HG02763 (cell line): Measurements from ENCODE around the gene GAB2.
A peak's percentile ranks its signal among the peaks of the same experiment; 100 is the strongest.
"Not testable (repeated sequence)": the region's sequence is repeated elsewhere in the genome, so short reads cannot be mapped to it uniquely, and the experiment has no call there.

Experiments
- ATAC-seq: cut with Tn5 transposase; IDR thresholded peaks from one replicate; pipeline ENCODE4 v1.9.1; 2021; ENCODE audit warnings: mild to moderate bottlenecking, moderate library complexity; ENCODE audit not compliant: unreplicated experiment

The GAB2 gene

GRCh38 chr11:78195917-78196560, 221.6 kb downstream of the GAB2 start:
- ATAC-seq = no peak

DNA sequence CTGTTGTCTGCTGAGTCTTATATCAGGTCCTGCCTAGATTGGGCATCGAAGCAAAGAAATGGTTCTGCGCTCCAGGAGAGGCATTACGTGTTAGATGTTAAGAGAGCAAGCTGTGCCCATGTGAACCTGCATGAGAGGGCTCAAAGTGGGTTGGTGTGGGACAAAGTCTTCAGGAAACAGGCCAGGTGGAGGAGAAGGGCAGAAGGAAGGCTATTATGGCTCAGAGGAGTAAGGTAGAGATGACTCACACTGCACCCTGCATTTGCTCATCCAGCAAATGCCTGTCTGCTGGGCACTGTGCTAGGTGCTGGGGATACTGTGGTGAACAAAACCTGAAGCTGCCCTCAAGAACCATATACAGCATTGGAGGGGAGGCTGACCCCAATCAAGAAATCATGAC, 223.1 kb downstream of the GAB2 start:
- no peak for ATAC-seq

- no peak for ATAC-seq
Observed at GRCh38 chr11:78193806-78194205, 223.8 kb downstream of the GAB2 start.

GRCh38 chr11:78192911-78193351, 224.7 kb downstream of the GAB2 start:
- ATAC-seq = no peak

DNA sequence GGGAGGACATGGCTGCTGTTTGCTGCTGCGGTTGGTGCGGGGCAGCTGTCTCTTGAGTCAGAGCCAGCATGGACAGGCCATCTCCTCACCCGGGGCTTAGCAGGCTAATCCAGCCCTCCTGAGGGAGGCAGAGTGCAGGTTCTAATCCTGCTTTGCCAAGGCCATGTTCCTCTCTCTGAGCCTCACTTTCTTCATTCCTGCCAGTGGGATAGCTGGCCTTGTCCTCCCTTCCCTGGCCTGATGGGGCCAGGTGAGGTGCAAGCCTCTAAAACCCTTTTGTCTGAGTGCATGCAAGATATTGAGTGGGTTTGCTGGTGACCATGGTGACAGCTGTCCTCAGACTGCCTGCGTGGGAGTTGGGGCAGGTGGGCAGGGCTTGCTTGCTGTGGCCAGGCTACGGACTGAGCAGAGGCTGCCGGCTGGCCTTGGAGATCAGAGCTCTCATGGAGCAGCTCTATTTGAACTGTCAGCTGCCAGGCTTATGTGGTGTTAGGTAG, 225.3 kb downstream of the GAB2 start:
- ATAC-seq = no peak

DNA sequence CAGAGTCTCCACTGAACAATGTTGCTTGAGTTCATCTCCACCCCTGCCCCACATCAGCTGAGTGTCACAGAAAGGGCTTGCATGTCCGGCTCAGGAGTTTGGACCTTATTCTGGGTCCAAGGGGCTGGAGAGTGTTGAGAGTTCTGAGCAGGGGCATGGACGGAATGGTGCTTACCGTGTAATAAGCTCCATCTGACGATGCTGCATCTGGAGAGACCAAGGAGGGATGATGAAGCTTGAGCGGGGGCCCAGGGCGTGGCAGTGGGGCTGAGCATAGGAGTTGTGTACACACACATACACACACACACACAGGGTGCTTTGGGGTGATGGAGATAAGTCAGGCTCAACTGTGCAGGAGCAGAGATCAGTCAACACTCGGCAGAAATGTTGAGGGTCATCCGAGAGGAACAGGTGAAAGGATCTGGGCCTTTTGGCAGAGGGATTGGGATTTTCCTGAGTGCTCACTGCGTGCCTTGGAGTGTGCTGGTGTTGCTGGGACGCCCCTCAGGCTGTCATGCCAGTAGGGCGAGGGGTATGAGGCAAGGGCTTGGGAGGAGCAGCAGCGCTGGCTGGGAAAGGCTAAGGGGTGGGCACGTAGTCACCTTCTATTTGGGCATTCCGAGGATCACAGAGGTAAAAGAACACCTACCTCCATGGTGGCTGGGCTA, 226.6 kb downstream of the GAB2 start:
- no peak for ATAC-seq

DNA sequence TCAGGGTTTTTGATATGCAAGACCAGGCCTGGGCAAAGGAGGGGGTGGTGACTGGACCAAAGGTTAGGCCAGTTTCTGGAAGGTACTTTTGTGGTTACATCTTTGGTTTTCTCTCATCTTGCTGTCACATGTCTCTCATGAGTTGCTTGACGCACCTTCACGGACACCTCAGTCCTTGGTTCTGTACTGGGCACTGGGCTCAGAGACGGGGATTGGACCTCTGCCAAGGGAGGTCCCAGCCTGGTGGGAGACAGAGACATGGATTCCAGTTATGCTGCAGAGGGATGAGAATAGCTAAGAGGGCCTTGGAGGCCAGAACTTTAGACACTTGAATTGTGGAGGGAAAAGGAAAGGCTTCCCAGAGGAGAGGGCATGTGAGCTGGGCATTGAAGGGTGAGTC, 227.2 kb downstream of the GAB2 start:
- ATAC-seq = no peak

DNA sequence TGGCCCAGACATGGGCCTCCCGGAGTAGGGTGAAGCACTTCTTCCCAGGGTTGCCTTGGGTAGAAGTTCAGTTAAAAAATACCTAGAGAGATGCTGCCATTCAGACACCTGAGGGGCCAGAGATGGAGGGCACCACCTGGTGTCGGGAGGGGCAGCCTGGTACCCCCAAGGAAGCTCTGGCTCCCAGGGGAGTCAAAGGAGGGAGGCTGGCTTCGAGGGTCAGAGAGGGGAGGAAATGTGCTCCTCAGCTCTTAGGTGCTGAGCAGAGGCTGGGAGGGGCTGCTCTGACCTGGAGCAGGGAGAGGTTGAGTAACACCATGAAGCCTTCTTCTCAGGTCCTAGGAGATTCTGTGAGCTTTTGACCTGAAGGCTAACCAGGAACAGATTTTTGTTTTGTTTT, 227.8 kb downstream of the GAB2 start:
- ATAC-seq = no peak

- ATAC-seq = no peak
Observed at GRCh38 chr11:78189174-78189724, 228.4 kb downstream of the GAB2 start.

DNA sequence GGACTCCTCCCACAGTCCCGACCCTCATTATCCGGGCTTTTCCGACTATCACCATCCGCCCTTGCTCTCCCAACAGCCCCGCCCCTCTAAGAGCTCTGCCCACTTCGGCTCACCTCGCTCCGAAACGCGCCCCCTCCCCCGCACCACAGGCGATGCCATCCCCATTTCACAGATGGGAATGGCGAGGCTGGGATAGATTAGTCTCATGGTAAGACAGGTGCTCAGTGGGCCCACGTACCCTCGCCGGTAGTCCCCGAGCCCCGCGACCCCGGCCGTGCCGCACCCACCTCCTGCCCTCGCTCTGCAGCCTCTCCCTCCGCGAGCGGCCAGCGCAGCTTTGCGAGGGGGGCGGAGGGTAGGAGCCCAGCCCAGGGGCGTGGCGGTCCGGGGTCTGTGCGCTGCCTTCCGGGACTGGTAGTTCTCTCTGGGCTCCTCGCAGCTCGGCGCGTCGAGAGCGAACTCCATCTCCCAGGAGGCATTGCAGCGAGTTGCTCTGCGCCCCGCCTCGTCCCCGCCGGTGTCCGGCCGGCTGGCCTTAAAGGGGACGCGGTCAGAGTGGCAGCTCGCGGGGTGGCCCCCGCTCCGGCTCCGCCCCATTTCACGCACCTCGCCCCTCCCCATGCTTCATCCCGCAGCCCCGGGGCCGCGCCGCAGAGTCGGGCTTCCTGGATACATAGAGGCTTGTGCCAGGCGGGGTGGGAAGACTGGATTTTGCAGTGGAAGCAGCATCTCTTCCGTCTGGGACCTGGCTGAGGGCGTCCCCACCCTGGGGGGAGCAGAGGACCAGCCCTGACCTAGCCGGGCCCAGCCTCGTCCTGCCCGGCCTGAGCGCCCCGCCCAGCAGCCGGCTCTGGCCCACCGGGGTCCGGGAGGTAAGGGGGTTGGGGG, 229.1 kb downstream of the GAB2 start, which contains the start of the genes KCTD21 and USP35:
KCTD21 (minus strand) TSS at position 341 of the 888 bp plus-strand sequence. CDS start 14,072 bp downstream, outside the sequence.
USP35 (plus strand) TSS at position 634 of the 888 bp plus-strand sequence. CDS start 7,327 bp downstream, outside the sequence.
- ATAC-seq = peak; percentile 95

GRCh38 chr11:78187366-78188285, 230.0 kb downstream of the GAB2 start:
- ATAC-seq = peak; percentile 17

DNA sequence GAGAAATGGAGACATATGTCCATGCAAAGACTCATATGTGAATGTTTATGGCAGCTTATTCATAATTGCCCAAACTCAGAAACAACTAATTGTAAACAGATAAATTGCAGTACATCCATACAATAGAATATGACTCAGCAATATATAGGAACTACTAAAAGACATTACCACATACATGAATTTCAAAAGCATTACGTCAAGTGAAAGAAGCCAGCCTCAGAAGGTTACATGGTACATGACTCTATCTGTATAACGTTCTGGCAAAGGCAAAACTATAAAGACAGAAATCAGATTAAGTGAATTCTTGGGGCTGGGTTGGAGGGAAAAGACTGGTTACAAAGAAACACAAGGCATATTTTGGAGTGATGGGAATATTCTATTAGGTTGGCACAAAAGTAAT, 236.4 kb downstream of the GAB2 start:
- no peak for ATAC-seq

DNA sequence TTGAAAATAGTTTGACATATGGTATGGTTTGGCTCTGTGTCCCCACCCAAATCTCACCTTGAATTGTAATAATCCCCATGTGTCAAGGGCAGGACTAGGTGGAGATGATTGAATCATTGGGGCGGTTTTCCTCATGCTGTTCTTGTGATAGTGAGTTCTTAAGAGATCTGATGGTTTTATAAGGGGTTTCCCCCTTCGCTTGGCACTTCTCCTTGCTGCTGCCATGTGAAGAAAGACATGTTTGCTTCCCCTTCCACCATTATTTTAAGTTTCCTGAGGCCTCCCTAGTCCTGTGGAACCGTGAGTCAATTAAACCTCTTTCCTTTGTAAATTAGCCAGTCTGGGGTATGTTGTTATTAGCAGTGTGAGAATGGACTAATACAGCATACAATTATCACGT, 236.9 kb downstream of the GAB2 start:
- no peak for ATAC-seq

DNA sequence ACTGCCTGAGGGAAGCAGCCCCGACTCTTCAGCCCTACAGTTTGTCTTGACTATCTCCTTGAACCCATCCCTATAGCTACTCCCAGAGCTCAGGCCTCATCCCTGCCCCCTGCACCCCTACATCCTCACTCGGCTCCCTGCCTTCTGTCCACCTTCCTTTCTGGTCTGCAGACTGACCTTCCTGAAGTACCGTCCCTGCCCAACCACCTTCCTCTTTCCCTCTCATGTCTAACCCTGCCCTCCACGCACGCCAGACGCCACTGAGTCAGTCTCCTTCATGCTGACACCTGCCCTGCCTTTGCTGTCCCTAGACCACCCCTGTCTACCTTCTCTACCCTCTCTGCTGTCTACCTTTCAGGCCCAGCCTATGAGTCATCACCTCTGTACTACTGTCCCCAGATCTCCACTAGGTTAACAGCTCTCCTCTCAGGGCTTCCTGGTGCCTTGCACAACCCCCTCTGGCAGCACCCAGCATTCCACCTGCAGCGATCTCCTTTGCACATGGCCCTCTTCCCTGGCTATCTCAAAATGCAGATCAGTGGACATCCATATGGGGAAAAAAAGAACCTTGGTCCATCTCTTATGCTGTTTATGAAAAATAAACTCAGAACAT, 238.1 kb downstream of the GAB2 start:
- no peak for ATAC-seq

GRCh38 chr11:78177216-78177615, 240.4 kb downstream of the GAB2 start:
- no peak for ATAC-seq

DNA sequence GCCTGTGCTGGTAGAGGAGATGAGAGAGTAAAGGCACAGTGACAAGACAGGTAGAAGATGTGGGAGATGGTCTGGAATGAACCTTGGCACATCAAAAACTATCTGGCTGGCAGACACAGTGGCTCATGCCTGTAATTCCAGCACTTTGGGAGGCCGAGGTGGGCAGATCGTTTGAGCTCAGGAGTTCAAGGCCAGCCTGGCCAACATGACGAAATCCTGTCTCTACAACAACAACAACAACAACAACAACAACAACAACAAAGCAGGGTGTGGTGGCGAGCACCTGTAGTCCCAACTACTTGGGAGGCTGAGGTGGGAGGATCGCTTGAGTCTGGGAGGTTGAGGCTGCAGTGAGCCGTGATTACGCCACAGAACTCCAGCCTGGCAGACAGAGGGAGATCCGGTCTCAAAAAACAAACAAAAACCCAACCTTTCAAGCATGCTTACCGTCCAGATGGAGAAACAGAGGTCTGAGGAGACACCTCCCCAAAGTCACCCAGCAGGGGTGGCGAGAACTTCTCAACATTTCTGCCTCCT, 240.9 kb downstream of the GAB2 start:
- ATAC-seq = no peak

GRCh38 chr11:78175862-78176261, 241.8 kb downstream of the GAB2 start:
- not testable (repeated sequence) for ATAC-seq

- no peak for ATAC-seq
Observed at GRCh38 chr11:78171951-78172350, 245.7 kb downstream of the GAB2 start.

GRCh38 chr11:78170874-78171549, 246.6 kb downstream of the GAB2 start:
- ATAC-seq = no peak
